Middle frontal gyrus (tissue), 1 donor: ENCODE measurements around the gene DNER.
"Not testable (repeated sequence)": the region's sequence is repeated elsewhere in the genome, so short reads cannot be mapped to it uniquely, and the experiment has no call there.

Source experiments
- DNase-seq: peaks from one replicate; pipeline ENCODE4 v3.0.0-alpha.2; 2015; ENCODE audit warnings: low spot score; ENCODE audit errors: extremely low spot score

Gene DNER

DNA sequence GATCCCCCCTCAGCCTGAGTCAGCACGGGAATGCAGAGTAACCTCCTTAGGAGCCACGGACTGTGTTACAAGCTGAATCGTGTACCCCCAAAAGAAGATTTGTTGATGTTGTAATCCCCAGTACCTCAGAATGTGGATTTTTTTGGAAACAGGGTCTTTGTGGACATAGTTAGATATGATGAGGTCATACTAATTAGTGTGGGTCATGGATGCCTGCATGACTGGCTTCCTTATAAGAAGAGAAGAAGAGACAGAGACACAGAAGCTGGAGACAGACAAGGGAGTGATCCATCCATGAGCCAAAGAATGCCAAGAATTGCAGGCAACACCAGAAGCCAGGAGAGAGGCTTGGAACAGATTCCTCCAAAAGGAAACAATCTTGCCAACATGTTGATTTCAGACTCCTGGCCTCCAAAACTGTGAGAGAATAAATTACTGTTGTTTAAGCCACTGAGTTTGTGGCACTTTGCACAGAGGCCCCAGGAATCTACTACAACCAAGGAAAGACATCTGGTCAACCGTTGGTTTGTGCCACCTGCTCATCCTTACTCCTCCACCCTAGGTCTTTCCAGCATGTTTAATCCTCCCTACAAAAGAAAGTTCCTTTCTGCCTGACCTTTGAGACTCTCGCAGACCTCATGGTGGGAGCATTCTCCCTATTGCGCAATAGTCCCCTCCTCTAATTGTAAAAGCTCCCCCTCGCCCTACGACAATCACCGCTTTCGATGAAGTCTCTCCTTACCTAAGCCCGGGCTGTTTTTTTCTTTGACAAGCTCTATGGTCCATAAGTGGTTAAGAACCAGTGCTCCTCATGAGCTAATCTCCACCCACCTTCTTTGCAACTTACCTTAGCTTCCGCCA lies 91.6 kb downstream of the DNER start:
- no peak for DNase-seq

DNA sequence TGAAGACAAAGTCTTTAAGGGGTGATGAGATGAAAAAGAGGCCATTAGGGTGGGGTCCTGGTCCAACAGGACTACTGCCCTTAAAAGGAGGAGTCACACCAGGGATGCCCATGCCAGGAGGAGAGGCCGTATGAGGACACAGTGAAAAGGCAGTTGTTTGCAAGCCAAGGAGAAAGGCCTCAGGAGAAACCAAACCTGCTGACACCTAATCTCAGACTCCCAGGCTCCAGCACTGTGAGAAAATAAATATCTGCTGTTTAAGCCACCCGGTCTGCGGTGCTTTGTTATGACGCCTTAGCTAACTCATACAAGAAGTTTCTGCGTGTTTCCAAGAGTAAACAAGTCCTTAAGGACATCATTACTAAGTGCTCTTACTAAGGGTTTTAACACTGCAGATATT lies 93.6 kb downstream of the DNER start:
- DNase-seq = no peak

DNA sequence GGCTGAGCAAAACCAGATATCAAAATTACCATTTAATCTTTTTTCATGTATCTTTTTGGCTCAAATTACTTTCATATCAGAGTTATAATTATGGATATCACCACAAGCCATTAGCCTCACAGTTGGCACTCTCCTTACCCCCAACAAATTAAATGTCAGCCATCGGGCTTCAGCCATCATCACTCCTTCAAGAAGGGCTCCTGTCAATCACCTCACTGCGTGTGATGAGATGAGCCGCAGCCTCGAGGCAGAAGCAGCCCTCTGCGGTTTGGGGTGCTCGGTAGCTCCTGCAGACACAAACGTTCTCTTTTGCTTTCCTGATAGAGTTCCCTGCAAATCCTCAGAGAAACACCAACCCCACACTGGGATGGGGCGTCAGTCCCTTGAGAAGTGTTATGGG lies 94.1 kb downstream of the DNER start:
- no peak for DNase-seq

DNA sequence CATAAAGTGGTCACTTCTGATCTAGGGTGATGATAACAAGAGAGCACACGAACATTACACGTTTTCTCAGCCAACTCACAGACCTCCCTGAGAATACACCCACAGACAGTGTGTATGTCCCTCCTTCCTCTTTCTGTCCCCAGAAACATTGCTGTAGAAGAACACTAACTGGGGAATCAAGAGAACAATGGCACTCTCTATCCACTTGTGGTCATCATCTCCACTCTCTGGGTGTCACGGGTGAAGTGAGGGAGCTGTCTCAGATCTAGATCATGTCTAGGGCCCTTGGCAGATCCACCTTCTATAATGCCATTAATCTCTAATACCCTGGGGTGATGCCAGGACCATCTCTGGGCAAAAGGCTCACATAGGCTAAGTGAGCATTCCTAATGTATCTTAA lies 97.9 kb downstream of the DNER start:
- no peak for DNase-seq

DNA sequence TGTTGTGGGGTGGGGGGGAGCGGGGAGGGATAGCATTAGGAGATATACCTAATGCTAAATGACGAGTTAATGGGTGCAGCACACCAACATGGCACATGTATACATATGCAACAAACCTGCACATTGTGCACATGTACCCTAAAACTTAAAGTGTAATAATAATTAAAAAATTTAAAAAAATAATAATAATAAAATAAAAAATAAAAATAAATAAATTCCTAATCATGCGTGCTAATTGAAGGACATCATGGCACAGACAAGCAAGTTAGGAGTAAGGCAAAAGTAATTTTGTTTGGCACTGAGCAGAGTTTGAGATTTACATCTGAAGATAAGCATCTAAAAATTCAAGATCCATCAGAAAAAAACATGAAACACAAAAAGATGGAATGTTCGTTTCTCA lies 100.3 kb downstream of the DNER start:
- DNase-seq = not testable (repeated sequence)

DNA sequence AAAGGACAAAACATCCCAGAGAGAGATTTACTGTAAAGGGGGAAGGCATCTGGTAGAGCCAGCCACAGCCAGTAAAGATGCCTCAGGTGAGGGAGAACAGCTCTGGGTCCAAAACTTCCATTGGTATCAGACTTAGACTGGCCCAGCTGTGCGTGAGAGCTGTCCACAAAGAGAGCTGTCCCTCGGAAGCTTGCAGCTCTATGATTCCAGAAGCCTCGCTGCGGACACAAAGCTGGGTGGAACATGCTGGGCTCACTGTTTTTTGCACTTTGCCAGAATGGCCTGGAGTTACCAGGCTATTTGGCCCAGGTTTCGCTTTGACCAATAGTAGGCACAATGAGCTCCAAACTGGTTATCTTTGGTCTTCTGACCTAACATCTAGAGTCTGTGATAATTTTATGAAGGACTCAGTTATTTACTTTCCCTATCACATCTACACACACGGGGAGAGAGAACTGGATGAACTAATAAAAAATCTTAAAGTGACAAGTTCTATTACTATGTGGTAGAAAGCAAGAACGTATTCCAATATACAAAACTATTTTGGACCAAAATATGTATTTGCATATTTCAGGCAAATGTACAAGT lies 101.9 kb downstream of the DNER start:
- DNase-seq = no peak

DNA sequence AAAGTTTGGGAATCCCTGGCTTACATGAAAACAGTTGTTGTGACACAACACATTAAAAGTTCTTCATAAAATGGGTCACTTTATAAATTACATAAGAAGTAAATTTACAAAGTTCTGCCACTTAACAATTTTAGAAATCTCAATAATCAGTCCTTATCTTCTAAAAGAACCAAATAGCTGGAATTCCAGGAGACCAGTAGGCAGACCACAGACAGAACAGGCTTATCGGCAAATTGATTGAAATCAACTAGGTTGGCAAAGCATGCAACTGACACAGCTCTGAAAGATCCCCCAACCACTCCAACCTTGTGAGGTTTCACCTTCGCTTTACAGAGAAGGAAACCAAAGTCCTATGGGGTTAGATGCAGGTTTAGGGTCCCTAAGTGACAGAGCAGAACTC lies 103.0 kb downstream of the DNER start:
- DNase-seq = no peak

DNA sequence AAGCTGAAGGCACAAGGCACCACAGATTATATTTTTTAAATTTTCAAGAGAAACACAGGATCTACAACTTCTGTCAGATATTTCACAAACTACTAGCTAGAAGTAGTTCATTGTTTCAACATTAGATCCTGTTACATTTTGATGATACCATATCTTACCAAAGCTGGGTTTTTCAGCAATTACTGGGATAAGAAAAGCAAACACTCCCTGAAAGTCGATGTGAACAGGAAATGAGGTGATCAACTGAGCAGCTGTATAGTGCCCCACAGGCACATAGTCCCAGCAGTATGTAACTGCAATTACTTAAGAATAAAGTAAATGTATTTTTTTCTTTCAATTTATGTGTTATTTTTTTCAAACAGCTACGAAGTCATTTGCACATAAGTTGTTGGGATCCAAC lies 103.5 kb downstream of the DNER start:
- no peak for DNase-seq

DNA sequence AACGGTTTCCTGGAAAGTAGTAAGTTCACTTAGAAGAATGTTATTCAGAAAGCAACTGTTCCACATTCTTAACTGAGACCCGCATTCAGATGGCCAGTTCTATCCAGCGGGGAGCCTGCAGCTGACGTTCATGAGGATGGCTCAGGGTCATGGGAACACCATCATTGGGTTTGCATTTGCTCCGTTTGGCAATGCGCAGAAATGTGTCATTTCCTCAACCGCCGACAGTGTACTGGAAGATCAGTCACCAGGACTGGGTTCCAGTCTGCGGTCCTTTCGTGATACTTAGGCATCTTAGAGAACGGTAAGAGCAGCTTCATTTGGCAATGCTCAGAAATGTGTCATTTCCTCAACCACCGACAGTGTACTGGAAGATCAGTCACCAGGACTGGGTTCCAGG lies 104.0 kb downstream of the DNER start:
- no peak for DNase-seq

DNA sequence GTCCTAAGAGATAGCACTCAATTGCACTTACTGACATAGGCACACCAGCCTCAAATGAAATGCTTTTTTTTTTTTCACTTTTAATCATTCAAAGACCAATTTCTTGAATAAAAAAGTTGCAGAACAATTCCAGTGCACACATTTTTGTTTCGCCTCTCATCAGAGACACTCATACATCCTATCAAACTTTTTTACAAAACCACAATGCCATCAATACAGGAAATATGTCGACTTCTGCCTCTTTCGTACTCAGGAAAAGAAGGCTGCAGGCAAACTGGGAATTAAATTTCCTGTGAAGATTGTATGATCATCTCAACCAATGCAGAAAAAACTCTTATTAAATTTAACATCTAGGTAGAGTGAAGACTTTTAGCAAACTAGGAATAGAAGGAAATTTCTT lies 112.4 kb downstream of the DNER start:
- DNase-seq = no peak

DNA sequence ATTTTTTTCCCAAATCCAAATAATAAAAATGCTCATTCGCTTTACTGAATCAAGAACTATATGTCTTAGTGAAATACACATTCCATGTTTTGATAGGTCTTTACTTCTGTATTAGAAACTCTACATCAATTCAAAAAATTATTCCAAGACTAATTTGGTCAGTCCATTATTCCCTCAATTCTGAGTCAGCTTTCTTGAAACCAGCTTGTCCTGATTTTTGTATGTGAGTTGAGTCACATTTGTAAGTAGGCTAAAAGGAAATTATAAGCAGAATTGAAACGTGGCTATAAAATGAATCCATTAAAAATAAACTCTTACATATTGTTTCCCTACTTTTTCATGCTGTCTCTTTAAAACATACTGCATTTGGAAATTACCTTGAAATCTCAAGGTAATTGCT lies 113.0 kb downstream of the DNER start:
- no peak for DNase-seq

DNA sequence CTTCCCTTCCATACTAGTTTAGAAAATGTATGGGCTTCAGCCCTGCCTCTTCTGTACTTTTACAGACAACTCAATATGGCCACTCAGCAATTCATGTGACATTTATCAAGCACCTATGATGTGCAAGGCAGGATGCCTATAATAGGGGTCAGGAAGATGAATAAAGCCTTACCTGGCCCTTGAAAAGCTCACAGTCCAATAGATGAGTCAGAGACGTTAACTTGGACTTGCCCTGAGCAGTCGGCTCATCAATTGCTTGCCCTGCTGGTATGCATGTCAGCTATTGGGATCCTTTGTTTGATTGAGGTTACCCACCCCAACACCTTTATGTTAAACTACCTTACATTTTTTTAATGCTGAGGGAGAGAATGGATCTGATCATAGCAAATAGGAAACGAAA lies 116.1 kb downstream of the DNER start:
- no peak for DNase-seq

DNA sequence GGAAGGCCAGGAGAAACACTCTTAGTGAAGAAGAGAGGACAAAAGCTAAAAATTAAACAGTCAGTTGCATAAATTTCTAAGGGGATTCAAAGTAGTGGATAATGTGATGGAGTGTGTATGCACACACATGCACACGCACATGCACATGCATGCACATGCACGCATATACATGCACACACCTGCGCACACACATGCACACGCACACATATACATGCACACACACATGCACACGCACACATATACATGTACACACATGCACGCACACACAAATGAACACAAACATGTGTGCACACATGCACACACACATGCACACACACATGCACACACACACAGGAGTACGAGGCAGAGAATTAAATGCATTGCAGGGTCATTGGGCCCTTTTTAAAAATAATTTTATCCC lies 117.6 kb downstream of the DNER start:
- DNase-seq = no peak

DNA sequence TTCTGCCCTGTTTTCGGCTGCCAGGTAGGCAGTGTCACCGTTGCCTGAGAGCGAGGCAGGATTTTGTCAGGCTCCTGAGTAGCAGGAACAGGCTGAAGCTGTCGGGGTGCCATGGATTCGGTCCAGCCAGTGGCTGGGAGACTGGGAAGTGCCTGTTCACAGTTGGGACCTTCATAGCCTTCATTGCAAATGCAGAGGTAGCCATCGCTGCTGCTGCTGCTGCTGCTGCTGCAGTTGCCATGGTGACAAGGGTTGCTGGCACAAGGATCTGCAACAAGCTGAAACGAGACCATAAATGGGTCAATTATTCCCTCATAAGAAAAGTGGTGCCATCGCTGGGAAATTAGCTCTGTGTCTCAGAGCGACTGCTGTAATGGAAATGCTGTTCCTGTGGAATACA lies 122.7 kb downstream of the DNER start:
- no peak for DNase-seq

DNA sequence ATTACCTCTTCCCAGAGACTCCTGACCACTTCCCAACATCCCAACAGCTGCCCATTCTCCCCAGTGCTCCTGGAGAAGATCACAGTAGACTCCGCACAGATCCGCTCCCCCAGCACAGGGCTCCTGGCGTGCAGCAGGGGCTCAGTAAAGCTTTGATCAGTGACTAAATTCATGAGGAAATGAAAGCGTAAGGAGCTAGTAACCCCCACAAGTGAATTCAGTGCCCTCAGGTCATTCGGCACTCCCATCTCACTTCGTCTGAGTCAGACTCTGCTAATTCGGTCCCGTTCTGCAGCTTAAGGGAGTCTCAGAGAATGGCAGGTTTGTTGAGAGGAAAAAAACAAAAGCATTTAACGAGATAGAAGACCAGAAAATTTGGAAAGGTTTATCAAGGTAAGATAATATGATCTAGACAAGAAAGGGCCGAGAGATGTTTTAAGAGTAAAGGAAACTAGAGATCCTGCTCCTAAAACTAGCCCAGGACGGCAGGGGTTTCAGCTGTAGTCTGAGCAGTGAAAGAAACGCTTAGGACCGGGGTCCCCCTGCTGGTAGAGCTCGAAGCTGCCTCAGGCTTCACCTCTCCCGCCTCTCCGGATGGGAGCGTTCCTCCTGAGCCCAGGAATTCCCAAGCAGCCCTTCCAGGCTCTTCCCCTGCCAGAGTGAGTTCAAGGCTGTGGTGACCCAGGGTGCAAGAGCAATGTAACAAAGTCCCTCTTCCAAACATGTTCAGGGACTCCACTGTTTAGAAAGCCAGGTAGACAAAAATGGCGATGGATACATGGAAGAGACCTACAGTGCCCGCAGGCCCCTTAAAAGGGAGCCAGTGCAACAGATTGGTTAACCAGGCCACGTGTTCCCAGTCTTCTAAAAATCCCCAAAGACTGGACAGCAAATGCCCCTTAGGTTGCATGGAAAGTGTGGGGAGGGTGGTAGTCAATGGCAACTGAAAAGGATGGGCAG lies 127.3 kb downstream of the DNER start:
- DNase-seq = peak; percentile 77

DNA sequence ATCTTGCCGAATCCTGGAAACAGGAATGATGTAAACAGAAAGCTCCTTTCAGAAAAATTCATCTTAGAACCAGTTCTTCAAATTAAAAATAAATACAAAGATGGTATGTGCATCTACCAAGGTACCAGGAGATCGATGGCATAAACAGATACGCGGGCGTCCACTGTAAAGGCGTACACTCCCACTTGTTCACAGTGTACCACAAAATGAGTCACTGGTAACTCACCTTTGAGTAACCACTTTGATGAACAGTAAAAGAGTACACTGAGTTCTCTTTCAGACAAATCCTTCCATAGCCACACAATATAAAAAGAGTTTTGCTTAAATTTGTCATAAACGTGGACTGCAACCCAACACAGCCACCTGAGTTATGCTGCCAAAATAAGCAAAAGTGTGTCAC lies 128.3 kb downstream of the DNER start:
- DNase-seq = no peak

DNA sequence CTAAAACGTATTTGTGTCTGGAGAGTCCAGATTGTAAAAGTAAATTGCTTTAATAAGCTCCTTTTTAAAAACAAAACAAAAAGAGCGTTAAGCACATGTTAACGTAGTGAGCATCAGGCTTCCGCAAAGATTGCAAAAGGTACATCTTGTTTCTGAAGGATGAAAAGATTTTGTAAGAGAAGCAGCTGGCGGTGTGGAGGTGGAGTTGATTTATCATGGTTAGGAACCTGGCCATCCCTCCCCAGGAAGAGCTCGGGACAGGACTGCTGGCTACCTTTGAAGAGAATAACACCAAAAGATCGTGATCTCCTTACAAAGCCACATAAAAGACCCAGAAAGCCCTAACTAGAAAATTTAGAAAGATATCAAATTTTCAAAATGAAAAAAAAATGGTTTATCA lies 132.2 kb downstream of the DNER start:
- no peak for DNase-seq

DNA sequence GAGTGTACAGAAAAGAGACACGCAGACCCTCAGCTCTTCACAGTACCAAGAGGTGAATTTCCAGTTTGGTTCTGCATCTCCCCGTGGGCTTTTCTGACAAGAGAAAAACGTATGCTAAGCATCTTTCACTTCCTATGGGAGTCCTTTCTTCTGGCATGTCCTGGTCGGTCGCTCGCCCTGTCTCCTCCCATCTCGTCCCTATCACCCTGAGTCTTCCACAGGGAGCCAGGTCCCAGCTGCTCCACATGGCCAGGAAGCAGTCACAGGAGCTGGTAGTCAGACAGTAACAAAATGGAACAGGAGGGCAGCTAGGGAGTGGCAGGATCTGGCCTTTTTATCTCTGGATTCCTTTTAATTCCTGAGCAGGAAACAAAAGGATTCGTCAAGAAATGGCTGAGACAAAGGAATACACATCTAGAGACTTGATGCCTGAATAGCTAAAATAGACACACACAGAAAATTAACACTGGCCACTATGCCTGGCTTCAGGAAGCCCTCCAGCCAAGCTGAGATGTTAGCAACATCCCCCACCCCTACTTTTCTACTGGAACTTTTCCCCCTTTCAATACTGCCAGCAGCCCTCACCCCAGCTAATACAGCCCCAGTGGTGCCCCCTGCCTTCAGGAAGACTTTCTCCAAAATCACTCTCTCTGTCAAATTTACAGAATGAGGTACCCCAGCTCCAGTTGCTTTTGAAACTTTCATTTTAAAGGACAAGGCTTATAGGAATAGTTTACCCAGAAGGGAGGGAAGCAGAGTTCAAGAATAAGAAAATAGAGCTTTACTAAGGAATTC lies 136.1 kb downstream of the DNER start:
- no peak for DNase-seq

DNA sequence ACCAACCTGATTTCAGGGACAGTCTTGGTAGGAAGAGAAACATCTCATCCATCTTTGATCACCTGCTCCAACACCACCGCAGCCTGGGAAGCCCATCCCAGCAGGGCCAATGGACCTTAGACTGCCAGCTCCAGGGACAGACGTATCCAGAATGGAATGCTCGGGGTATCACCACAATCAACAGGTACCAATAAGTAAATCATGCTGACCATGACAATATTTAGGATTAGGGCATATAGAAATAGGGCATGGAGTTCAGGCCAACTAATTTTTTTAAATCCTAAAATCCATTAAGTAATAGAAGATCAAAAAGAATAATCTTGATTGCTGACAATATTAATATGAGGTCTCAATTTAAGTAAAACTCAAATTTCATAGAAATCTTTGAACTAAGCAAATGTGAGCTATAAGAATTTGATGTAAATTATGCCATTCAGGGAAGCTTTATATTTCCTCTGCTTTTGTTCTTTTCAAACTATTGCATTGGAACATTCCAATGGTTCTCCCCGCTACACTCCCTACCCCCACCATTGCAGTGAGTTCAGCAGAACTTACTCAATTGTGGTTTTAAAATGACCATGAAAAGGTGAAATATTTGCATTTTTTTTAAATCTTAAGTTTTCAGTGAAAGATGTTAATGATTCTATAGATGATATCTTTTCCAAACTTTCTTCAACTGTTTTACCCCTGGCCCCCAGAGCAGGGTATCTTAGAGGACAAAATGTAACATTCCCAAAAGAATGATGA lies 138.6 kb downstream of the DNER start:
- DNase-seq = no peak

DNA sequence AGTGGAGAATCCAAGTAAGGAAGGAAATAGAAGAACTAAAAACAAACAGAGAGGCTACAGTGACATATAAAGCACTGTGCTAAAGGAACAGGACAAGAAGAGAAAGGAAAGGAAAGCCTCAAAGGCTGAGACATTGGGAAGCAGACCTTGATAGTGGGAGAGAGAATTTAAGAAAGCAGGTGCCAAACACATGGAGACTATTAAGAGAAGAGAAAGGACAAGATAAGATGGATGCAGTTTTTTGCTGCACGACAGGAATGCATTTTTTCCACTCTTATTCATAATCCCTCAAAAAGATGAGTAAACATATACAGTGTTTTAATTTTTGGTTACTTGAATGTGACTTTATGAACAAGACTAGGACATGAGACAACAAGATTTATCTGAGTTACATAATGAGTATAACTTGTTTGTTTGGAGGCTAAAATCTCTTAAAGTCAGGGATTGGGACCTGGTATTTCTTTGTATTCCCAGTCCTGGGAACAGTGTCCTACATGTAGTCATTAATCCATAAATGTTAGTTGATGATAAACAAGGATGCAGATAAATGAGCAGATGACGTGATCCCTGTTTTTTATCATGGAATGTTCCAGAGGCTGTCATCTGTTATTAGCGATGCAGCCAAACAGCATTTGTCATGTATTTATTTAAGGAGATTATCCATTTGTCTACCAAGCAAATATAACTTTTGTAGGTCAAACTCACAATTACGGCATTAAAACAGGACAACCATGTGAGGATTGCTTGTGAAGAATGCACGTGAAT lies 141.7 kb downstream of the DNER start:
- no peak for DNase-seq
